Activated CD8-positive, alpha-beta T cell treated with anti-CD3 and anti-CD28 coated beads for 36 hours (primary cell): ENCODE results near the gene UGT1A3. TPM values are rescaled to one million over a fixed set of nuclear protein-coding genes. Genes with fewer than 3 reads are reported as not detected.

ENCODE experiments used
- ATAC-seq: fragments of 200-7000 bp; cut with Tn5 transposase; one replicate; pipeline ENCODE4 v1.10.0; 2021; ENCODE audit warnings: mild to moderate bottlenecking, moderate library complexity
- CTCF ChIA-PET: fragments of 350-600 bp; sonication (Branson Sonifier 250); formaldehyde crosslinking; loops from one replicate; lab custom pipeline; 2021; ENCODE audit warnings: antibody characterized with exemption; lab: Charles Lee
- POLR2A ChIA-PET: fragments of 350-600 bp; sonication (Branson Sonifier 250); formaldehyde crosslinking; loops from one replicate; lab custom pipeline; 2021; ENCODE audit warnings: antibody characterized with exemption; lab: Charles Lee
- DNase-seq: peaks from one replicate; pipeline ENCODE4 v3.0.0-alpha.2; 2020
- H3K27ac Mint-ChIP-seq: one replicate; pipeline ENCODE4 v1.8.0; 2021; ENCODE audit warnings: mild to moderate bottlenecking, mixed read lengths
- H3K27me3 Mint-ChIP-seq: one replicate; pipeline ENCODE4 v1.8.0; 2021; ENCODE audit warnings: mixed read lengths
- H3K36me3 Mint-ChIP-seq: one replicate; pipeline ENCODE4 v1.8.0; 2021; ENCODE audit warnings: low read depth, mixed read lengths
- H3K4me1 Mint-ChIP-seq: one replicate; pipeline ENCODE4 v1.8.0; 2021; ENCODE audit warnings: low read depth, mixed read lengths
- H3K4me3 Mint-ChIP-seq: one replicate; pipeline ENCODE4 v1.8.0; 2021; ENCODE audit warnings: mild to moderate bottlenecking, moderate library complexity, mixed read lengths
- H3K9me3 Mint-ChIP-seq: one replicate; pipeline ENCODE4 v1.8.0; 2021; ENCODE audit warnings: mixed read lengths
- CTCF ChIP-seq: fragments of 200-600 bp; IDR thresholded peaks from one replicate; pipeline ENCODE4 v1.8.0; 2022; ENCODE audit warnings: antibody characterized with exemption, mild to moderate bottlenecking
- intact Hi-C: fragments of 100-400 bp; cut with micrococcal nuclease; formaldehyde crosslinking; loops from one replicate; pipeline ENCODE4 v1.10.0; 2022
- total RNA-seq, 2 experiments: library from RNA; stranded (reverse); gene quantifications; one replicate each; pipeline ENCODE4 v1.2.3, GENCODE V29; 2021

Gene UGT1A3
- total RNA-seq, 2 experiments from 2014 or later = not detected

- H3K27ac Mint-ChIP-seq = no peak overlapping the region
- H3K4me3 Mint-ChIP-seq = no peak overlapping the region
- peaks cover 7% of the 10 kb centered on the region for H3K27me3 Mint-ChIP-seq
- DNase-seq = no peak
- intact Hi-C loops = no loop called here
- TF ChIP-seq CTCF = no peak
- no peaks in the 10 kb centered on the region for H3K9me3 Mint-ChIP-seq
- H3K36me3 Mint-ChIP-seq = no peaks in the 10 kb centered on the region
- no peak for ATAC-seq
- ChIA-PET CTCF (no interaction called here), POLR2A (no interaction called here)
- H3K4me1 Mint-ChIP-seq = peaks cover 2% of the 10 kb centered on the region
These were observed 74.6 kb downstream of the UGT1A3 start for GRCh38 chr2:233803292-233803911.

GRCh38 chr2:233803994-233804393 is 75.2 kb downstream of the UGT1A3 start:
- no peak for DNase-seq
- ATAC-seq = no peak
- H3K4me3 Mint-ChIP-seq = no peak overlapping the region
- ChIA-PET CTCF (interaction anchor here (1.8 kb wide), 1 partner anchor 8 kb away, joined by 5 read pairs; no protein-coding TSS in a partner anchor), POLR2A (interaction anchor here (0.6 kb wide), 1 partner anchor 78 kb away, joined by 3 read pairs; no protein-coding TSS in a partner anchor)
- H3K27me3 Mint-ChIP-seq = peaks cover 7% of the 10 kb centered on the region
- no peak overlapping the region for H3K27ac Mint-ChIP-seq
- peaks cover 2% of the 10 kb centered on the region for H3K4me1 Mint-ChIP-seq
- intact Hi-C loops = no loop called here
- no peaks in the 10 kb centered on the region for H3K36me3 Mint-ChIP-seq
- no peaks in the 10 kb centered on the region for H3K9me3 Mint-ChIP-seq
- TF ChIP-seq CTCF = no peak

GRCh38 chr2:233807215-233807865 is 78.5 kb downstream of the UGT1A3 start:
- DNase-seq = no peak
- H3K4me3 Mint-ChIP-seq = no peak overlapping the region

GRCh38 chr2:233807966-233808935 is 79.4 kb downstream of the UGT1A3 start:
- Mint-ChIP-seq H3K27me3 (peaks cover 6% of the 10 kb centered on the region), H3K36me3 (no peaks in the 10 kb centered on the region), H3K4me1 (no peaks in the 10 kb centered on the region), H3K27ac (no peak overlapping the region), H3K4me3 (no peak overlapping the region), H3K9me3 (no peaks in the 10 kb centered on the region)
- DNase-seq (no peak), ATAC-seq (no peak)
- intact Hi-C loops = no loop called here
- POLR2A ChIA-PET = no interaction called here
- CTCF ChIA-PET = interaction anchor here (1.3 kb wide), 1 partner anchor 11 kb away, joined by 3 read pairs; no protein-coding TSS in a partner anchor
- TF ChIP-seq CTCF = no peak

More at GRCh38 chr2:233807215-233807865, 78.5 kb downstream of the UGT1A3 start:
- H3K27me3 Mint-ChIP-seq = peaks cover 9% of the 10 kb centered on the region
- no peak overlapping the region for H3K27ac Mint-ChIP-seq
- H3K36me3 Mint-ChIP-seq = no peaks in the 10 kb centered on the region
- intact Hi-C loops = no loop called here
- POLR2A ChIA-PET = no interaction called here
- no peak for TF ChIP-seq CTCF
- H3K9me3 Mint-ChIP-seq = no peaks in the 10 kb centered on the region
- no peak for ATAC-seq
- no peaks in the 10 kb centered on the region for H3K4me1 Mint-ChIP-seq
- CTCF ChIA-PET = interaction anchor here (1.3 kb wide), 1 partner anchor 12 kb away, joined by 3 read pairs; no protein-coding TSS in a partner anchor
